Measurements from ENCODE around the gene PRKAR1B.

The PRKAR1B gene

GRCh38 chr7:584122-584465, 143.0 kb downstream of the PRKAR1B start:
- peak; percentile 97 for DNase-seq

GRCh38 chr7:583410-584121, 143.5 kb downstream of the PRKAR1B start:
- no peak for DNase-seq

GRCh38 chr7:582931-583330, 144.2 kb downstream of the PRKAR1B start:
- no peak for DNase-seq

GRCh38 chr7:582081-582835, 144.8 kb downstream of the PRKAR1B start:
- DNase-seq: no peak

GRCh38 chr7:578386-578785, 148.7 kb downstream of the PRKAR1B start:
- no peak for DNase-seq

- no peak for DNase-seq
Measured at GRCh38 chr7:577741-578370, 149.2 kb downstream of the PRKAR1B start.

GRCh38 chr7:577278-577665, 149.8 kb downstream of the PRKAR1B start:
- no peak for DNase-seq

GRCh38 chr7:576524-577277, 150.4 kb downstream of the PRKAR1B start:
- no peak for DNase-seq

- no peak for DNase-seq
Measured at GRCh38 chr7:575425-576366, 151.4 kb downstream of the PRKAR1B start.

- no peak for DNase-seq
Measured at GRCh38 chr7:574661-575395, 152.3 kb downstream of the PRKAR1B start.

- no peak for DNase-seq
Measured at GRCh38 chr7:573933-574381, 153.1 kb downstream of the PRKAR1B start.

GRCh38 chr7:573269-573932, 153.7 kb downstream of the PRKAR1B start:
- no peak for DNase-seq

GRCh38 chr7:572416-573268, 154.4 kb downstream of the PRKAR1B start:
- DNase-seq: no peak

GRCh38 chr7:571718-572415, 155.2 kb downstream of the PRKAR1B start:
- DNase-seq: no peak

GRCh38 chr7:571096-571717, 155.9 kb downstream of the PRKAR1B start:
- DNase-seq: no peak

GRCh38 chr7:570801-571070, 156.3 kb downstream of the PRKAR1B start:
- no peak for DNase-seq

GRCh38 chr7:569996-570800, 156.9 kb downstream of the PRKAR1B start:
- DNase-seq: no peak

Data from CD4-positive, alpha-beta T cell treated with Interleukin-6 for 4 hours (primary cell).